ENCODE data around the gene TDRD3.
"Not testable (repeated sequence)": the region's sequence is repeated elsewhere in the genome, so short reads cannot be mapped to it uniquely, and the experiment has no call there.

Gene TDRD3

DNA sequence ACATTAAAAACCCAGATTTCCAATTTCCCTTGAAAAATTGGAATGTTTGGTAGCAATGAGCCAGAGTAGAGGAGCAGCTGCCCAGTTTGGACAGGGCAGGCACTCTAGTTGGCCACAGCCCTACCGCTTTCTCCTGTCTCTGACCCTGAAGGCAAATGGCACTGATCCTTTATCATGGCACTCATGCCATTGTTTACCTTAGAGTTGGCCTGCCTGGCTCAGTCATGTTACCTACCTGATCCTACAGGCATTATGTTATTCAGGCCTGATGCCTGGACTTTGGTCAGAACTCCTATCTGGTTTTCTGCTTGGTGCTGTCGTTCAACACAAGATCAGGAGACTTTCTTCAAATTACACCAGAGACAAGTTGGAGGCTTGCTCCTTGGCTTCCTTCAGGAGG lies 24.9 kb upstream of the TDRD3 start:
- Histone ChIP-seq H3K27me3 (ENCODE audit: control insufficient read depth in 1 of 2, insufficient read depth in 1 of 2, low read length in 2 of 2) (no peaks in the 10 kb centered on the region), H4K91ac (ENCODE audit: low read length) (no peak overlapping the region), H4K8ac (ENCODE audit: low read length) (no peak overlapping the region), H2BK15ac (ENCODE audit: low read depth, poor library complexity, severe bottlenecking) (no peak overlapping the region), H2AFZ (ENCODE audit: low read depth, low read length) (no peak overlapping the region), H3K36me3 (ENCODE audit: control insufficient read depth in 1 of 2, insufficient read depth in 2 of 2, low read depth in 1 of 2, low read length in 2 of 2) (no peaks in the 10 kb centered on the region), H3K4ac (ENCODE audit: low read depth in 1 of 2, low read length in 2 of 2) (no peak overlapping the region), H3K79me1 (replicated peaks; ENCODE audit: low read length, poor library complexity, severe bottlenecking) (no peaks in the 10 kb centered on the region), H3K4me1 (ENCODE audit: control insufficient read depth, insufficient read depth, low read depth, low read length) (no peaks in the 10 kb centered on the region), H3K4me2 (ENCODE audit: low read length, poor library complexity, severe bottlenecking) (no peak overlapping the region), H2BK5ac (ENCODE audit: low read depth, low read length, poor library complexity, severe bottlenecking) (no peak overlapping the region), H2BK120ac (ENCODE audit: low read depth, low read length) (no peak overlapping the region), H3K14ac (ENCODE audit: low read length in 2 of 2) (no peak overlapping the region), H3K9me3 (ENCODE audit: control insufficient read depth, low read length) (no peaks in the 10 kb centered on the region), H3K27ac (ENCODE audit: low read length, poor library complexity, severe bottlenecking) (no peak overlapping the region), H3K23ac (ENCODE audit: low read length in 2 of 2) (no peak overlapping the region), H3K4me3 (ENCODE audit: insufficient read depth in 1 of 2, low read depth in 1 of 2, low read length in 2 of 2) (no peak overlapping the region), H3K18ac (ENCODE audit: low read depth in 1 of 2, low read length in 2 of 2) (no peak overlapping the region), H2BK12ac (ENCODE audit: low read length in 2 of 2) (no peak overlapping the region), H3K9ac (ENCODE audit: low read length) (no peak overlapping the region), H2AK5ac (ENCODE audit: low read length, severe bottlenecking) (no peak overlapping the region)
- WGBS, result 100% methylated on average over 2 of the region's 2 CpGs
- DNase-seq, result no peak

DNA sequence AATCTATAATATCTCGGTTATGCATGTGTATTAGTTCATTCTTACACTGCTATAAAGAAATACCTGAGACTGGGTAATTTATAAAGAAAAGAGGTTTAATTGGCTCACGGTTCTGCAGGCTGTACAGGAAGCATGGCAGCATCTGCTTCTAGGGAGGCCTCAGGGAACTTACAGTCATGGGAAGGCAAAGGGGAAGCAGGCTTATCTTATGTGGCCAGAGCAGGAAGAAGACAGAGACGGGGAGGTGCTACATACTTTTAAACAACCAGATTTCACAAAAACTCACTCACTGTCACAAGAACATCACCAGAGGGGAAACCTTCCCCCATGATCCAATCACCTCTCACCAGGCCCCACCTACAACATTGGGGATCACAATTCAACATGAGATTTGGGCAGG lies 17.7 kb upstream of the TDRD3 start:
- H3K9ac ChIP-seq (ENCODE audit: low read length); H2BK15ac ChIP-seq (ENCODE audit: low read depth, poor library complexity, severe bottlenecking); H2BK5ac ChIP-seq (ENCODE audit: low read depth, low read length, poor library complexity, severe bottlenecking); H4K91ac ChIP-seq (ENCODE audit: low read length); H4K8ac ChIP-seq (ENCODE audit: low read length); H3K36me3 ChIP-seq (ENCODE audit: control insufficient read depth in 1 of 2, insufficient read depth in 2 of 2, low read depth in 1 of 2, low read length in 2 of 2); H2AK5ac ChIP-seq (ENCODE audit: low read length, severe bottlenecking); H3K27me3 ChIP-seq (ENCODE audit: control insufficient read depth in 1 of 2, insufficient read depth in 1 of 2, low read length in 2 of 2); H3K4ac ChIP-seq (ENCODE audit: low read depth in 1 of 2, low read length in 2 of 2); H3K4me3 ChIP-seq (ENCODE audit: insufficient read depth in 1 of 2, low read depth in 1 of 2, low read length in 2 of 2); H3K9me3 ChIP-seq (ENCODE audit: control insufficient read depth, low read length); H3K18ac ChIP-seq (ENCODE audit: low read depth in 1 of 2, low read length in 2 of 2); H2BK120ac ChIP-seq (ENCODE audit: low read depth, low read length); H3K23ac ChIP-seq (ENCODE audit: low read length in 2 of 2); H2AFZ ChIP-seq (ENCODE audit: low read depth, low read length); H3K14ac ChIP-seq (ENCODE audit: low read length in 2 of 2); H3K79me1 ChIP-seq (replicated peaks; ENCODE audit: low read length, poor library complexity, severe bottlenecking); H2BK12ac ChIP-seq (ENCODE audit: low read length in 2 of 2); H3K4me2 ChIP-seq (ENCODE audit: low read length, poor library complexity, severe bottlenecking); H3K4me1 ChIP-seq (ENCODE audit: control insufficient read depth, insufficient read depth, low read depth, low read length); DNase-seq; H3K27ac ChIP-seq (ENCODE audit: low read length, poor library complexity, severe bottlenecking): not testable (repeated sequence)
- 58% methylated on average over 2 of the region's 3 CpGs for WGBS

DNA sequence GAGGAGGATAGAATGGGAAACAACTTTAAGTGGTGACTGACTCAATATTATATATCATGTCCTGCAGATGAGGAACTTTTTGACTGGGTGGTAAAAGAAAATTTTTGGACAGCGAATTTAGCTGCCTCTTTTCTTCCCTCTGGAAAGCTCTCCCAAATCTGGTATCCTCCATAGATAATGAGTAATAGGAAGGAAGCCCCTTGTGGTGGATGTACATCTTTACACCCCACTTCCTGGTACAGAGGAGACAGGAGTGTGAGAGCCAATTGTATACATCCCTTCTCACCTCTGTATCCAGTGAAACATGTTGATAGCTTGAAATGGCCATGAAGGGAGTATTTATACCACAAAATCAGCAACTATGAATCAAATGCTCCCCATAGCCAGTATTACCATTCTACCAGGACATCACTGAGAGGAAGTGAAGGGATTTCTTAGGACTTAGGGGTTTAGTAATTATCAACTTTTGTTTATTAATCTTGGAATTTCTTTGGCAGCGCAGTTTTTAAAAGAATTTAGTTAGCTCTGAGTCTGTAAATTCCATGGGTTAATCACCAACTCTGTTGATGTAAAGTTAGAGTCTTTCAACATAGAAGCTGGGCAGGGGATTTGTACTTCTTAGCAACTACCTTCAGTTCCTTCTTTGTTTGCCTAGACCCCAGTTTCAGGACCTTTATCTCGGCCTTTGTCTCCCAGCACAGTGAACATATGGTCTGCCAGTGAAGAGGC lies 17.0 kb upstream of the TDRD3 start:
- 96% methylated on average over 2 of the region's 3 CpGs for WGBS
- Histone ChIP-seq H3K36me3 (ENCODE audit: control insufficient read depth in 1 of 2, insufficient read depth in 2 of 2, low read depth in 1 of 2, low read length in 2 of 2) (no peaks in the 10 kb centered on the region), H3K4me2 (ENCODE audit: low read length, poor library complexity, severe bottlenecking) (peak overlapping the region; percentile 23), H2BK12ac (ENCODE audit: low read length in 2 of 2) (no peak overlapping the region), H3K9ac (ENCODE audit: low read length) (no peak overlapping the region), H3K14ac (ENCODE audit: low read length in 2 of 2) (no peak overlapping the region), H3K4ac (ENCODE audit: low read depth in 1 of 2, low read length in 2 of 2) (no peak overlapping the region), H2BK120ac (ENCODE audit: low read depth, low read length) (no peak overlapping the region), H2AFZ (ENCODE audit: low read depth, low read length) (no peak overlapping the region), H3K79me1 (replicated peaks; ENCODE audit: low read length, poor library complexity, severe bottlenecking) (no peaks in the 10 kb centered on the region), H3K4me1 (ENCODE audit: control insufficient read depth, insufficient read depth, low read depth, low read length) (no peaks in the 10 kb centered on the region), H2BK15ac (ENCODE audit: low read depth, poor library complexity, severe bottlenecking) (no peak overlapping the region), H4K8ac (ENCODE audit: low read length) (no peak overlapping the region), H4K91ac (ENCODE audit: low read length) (no peak overlapping the region), H3K9me3 (ENCODE audit: control insufficient read depth, low read length) (no peaks in the 10 kb centered on the region), H3K27me3 (ENCODE audit: control insufficient read depth in 1 of 2, insufficient read depth in 1 of 2, low read length in 2 of 2) (no peaks in the 10 kb centered on the region), H3K27ac (ENCODE audit: low read length, poor library complexity, severe bottlenecking) (peak overlapping the region; percentile 87), H3K4me3 (ENCODE audit: insufficient read depth in 1 of 2, low read depth in 1 of 2, low read length in 2 of 2) (no peak overlapping the region), H3K23ac (ENCODE audit: low read length in 2 of 2) (no peak overlapping the region), H2BK5ac (ENCODE audit: low read depth, low read length, poor library complexity, severe bottlenecking) (no peak overlapping the region), H3K18ac (ENCODE audit: low read depth in 1 of 2, low read length in 2 of 2) (no peak overlapping the region), H2AK5ac (ENCODE audit: low read length, severe bottlenecking) (no peak overlapping the region)
- DNase-seq, result no peak

DNA sequence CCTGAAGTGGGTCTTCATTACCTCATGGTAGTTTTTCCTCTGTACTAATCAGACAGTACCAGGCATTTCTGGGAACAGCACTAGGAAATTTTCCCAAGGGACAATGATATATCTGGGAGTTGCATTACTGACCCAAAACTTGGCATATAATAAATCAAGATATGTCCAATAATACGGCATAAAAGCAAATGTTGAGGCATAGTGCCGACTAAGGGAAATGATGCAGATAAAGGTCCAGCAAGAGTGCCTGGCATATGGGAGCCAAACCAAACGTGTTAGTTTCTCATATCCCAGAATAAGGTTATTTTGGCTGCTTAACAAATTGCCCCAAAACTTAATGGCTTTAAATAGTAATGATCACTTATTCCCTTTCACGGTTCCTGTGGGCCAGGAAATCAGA lies 12.1 kb upstream of the TDRD3 start:
- H3K14ac ChIP-seq (ENCODE audit: low read length in 2 of 2), result no peak overlapping the region
- no peak overlapping the region for H3K23ac ChIP-seq (ENCODE audit: low read length in 2 of 2)
- H3K4me2 ChIP-seq (ENCODE audit: low read length, poor library complexity, severe bottlenecking), result no peak overlapping the region
- H2AFZ ChIP-seq (ENCODE audit: low read depth, low read length), result no peak overlapping the region
- H3K9ac ChIP-seq (ENCODE audit: low read length), result no peak overlapping the region
- no peaks in the 10 kb centered on the region for H3K9me3 ChIP-seq (ENCODE audit: control insufficient read depth, low read length)
- H2BK5ac ChIP-seq (ENCODE audit: low read depth, low read length, poor library complexity, severe bottlenecking), result no peak overlapping the region
- no peaks in the 10 kb centered on the region for H3K36me3 ChIP-seq (ENCODE audit: control insufficient read depth in 1 of 2, insufficient read depth in 2 of 2, low read depth in 1 of 2, low read length in 2 of 2)
- H4K8ac ChIP-seq (ENCODE audit: low read length), result no peak overlapping the region
- no peak overlapping the region for H2BK12ac ChIP-seq (ENCODE audit: low read length in 2 of 2)
- no peak overlapping the region for H2BK15ac ChIP-seq (ENCODE audit: low read depth, poor library complexity, severe bottlenecking)
- H3K4me3 ChIP-seq (ENCODE audit: insufficient read depth in 1 of 2, low read depth in 1 of 2, low read length in 2 of 2), result no peak overlapping the region
- no peaks in the 10 kb centered on the region for H3K27me3 ChIP-seq (ENCODE audit: control insufficient read depth in 1 of 2, insufficient read depth in 1 of 2, low read length in 2 of 2)
- H3K4ac ChIP-seq (ENCODE audit: low read depth in 1 of 2, low read length in 2 of 2), result no peak overlapping the region
- H4K91ac ChIP-seq (ENCODE audit: low read length), result no peak overlapping the region
- no peak overlapping the region for H3K18ac ChIP-seq (ENCODE audit: low read depth in 1 of 2, low read length in 2 of 2)
- 87% methylated on average over 4 of the region's 4 CpGs for WGBS
- no peaks in the 10 kb centered on the region for H3K4me1 ChIP-seq (ENCODE audit: control insufficient read depth, insufficient read depth, low read depth, low read length)
- H2AK5ac ChIP-seq (ENCODE audit: low read length, severe bottlenecking), result no peak overlapping the region
- no peak overlapping the region for H3K27ac ChIP-seq (ENCODE audit: low read length, poor library complexity, severe bottlenecking)
- DNase-seq, result no peak
- no peaks in the 10 kb centered on the region for H3K79me1 ChIP-seq (replicated peaks; ENCODE audit: low read length, poor library complexity, severe bottlenecking)
- no peak overlapping the region for H2BK120ac ChIP-seq (ENCODE audit: low read depth, low read length)

Measured in mesenchymal stem cell (in vitro differentiated cells and primary cell).